Ramos (cell line): ENCODE data around the gene GLOD4.

Experiments used
- in situ Hi-C: fragments of 300-500 bp; cut with MboI; formaldehyde crosslinking; loops from one replicate; pipeline ENCODE4 v1.14.3; 2022; ENCODE audit warnings: low sequenced_read_pairs; ENCODE audit not compliant: unreplicated experiment

The GLOD4 gene

GRCh38 chr17:802901-803881 lies 21.1 kb upstream of the GLOD4 start:
- in situ Hi-C loops: no loop called here

DNA sequence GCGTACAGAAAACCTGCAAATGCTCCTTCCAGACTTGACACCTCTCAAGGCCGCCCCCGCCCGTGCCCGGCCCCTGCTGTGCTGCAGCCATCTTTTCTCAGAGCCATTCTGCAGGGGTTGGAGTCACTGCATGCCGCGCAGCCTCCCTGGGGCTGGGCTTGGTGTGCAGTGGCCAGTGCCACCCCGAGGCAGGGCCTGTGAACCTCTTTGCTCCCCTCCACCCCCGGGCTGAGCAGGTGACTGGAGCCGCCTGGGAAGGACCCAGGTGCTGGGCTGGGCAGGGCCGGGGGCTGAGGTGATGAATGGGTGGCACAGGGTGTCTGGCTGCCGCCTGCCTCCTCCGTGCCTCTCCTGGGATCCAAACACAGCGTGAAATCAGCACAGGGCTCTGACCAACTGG lies 20.4 kb upstream of the GLOD4 start:
- in situ Hi-C loops: no loop called here

DNA sequence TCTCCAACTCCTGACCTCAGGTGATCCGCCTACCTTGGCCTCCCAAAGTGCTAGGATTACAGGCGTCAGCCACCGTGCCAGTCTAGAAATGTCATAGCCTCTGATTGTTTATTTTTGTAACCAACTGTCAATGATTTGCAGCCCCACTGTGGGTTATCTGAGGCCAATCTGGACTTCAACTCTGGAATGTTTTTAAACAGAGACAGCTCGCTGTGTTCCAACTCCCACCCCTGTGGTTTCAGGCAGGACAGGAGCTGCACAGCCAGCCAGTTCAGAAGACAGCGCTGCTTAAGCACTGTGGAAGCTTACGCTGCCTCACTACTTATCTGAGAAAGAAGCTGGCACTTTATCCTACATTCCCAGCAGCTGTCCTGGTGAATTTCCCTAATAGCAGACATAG lies 19.6 kb upstream of the GLOD4 start:
- in situ Hi-C loops: no loop called here

DNA sequence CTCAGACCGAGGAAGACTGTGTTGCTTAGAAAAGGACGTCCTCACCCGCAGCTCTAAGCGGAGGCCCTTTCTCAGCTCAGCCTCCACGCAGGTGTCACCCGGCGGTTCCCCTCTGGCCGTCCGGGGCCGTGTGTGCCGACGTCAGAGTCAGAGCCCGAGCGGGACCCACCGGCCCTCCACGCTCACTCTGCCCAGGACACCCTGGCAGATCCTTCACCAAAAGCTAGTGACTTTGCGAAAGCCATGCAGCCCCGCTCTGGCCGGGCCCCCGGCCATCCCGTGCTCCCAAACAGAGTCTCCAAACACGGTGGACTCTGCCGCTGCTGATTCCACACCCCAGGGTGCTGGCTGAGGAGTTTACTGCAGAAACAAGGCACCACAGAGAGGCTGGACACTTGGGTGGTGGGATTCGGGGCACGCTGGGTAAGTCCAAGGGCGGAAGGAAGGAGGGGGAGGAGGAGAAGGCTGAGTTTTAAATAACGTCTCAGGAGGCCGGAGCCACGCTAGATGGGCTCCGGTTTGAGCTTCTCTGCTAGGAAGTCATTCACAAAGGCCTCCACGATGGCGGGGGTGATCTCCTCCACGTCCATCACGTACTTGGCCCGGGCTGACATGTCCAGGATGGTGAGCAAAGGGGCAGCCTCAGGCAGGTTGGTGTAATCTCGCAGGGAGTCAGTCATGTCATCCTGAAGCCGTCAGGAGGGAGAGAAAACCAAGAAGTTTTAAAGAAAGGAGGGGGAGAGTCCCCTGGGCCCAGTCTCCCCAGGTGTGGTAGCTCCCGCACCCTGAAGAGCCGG lies 18.6 kb upstream of the GLOD4 start:
- in situ Hi-C loops: no loop called here

GRCh38 chr17:799261-799660 lies 17.2 kb upstream of the GLOD4 start:
- in situ Hi-C loops: loop anchor here (10.0 kb wide), 1 partner anchor 196 kb away; the partner anchor contains the start of gene TIMM22

GRCh38 chr17:798246-798645 lies 16.2 kb upstream of the GLOD4 start:
- in situ Hi-C loops: loop anchor here (10.0 kb wide), 1 partner anchor 197 kb away; the partner anchor contains the start of gene TIMM22

GRCh38 chr17:797236-797840 lies 15.3 kb upstream of the GLOD4 start:
- in situ Hi-C loops: loop anchor here (10.0 kb wide), 1 partner anchor 197 kb away; the partner anchor contains the start of gene TIMM22

- in situ Hi-C loops: loop anchor here (10.0 kb wide), 1 partner anchor 198 kb away; the partner anchor contains the start of gene TIMM22
Observed at GRCh38 chr17:796609-797008, 14.5 kb upstream of the GLOD4 start.

GRCh38 chr17:795721-796120 lies 13.6 kb upstream of the GLOD4 start:
- in situ Hi-C loops: loop anchor here (10.0 kb wide), 1 partner anchor 199 kb away; the partner anchor contains the start of gene TIMM22

DNA sequence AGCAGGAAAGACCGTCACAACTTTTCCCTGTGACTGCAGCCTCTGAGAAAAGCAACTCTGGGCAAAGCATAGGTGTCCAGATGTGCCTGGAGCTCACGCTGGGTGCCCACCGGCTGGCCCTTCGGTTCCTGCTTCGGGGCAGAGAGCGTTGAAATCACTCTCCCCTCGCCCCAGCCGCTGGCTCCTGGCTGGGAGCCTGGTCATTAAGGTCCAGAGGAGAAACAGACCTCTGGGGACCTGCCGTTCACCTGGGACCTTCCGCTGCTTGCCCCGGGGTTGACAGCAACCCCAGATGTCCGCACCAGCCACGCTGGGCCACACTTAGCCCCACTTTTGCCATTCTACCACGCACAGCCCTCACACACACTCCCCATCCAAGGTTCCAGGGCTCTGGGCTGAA lies 13.2 kb upstream of the GLOD4 start:
- in situ Hi-C loops: loop anchor here (10.0 kb wide), 1 partner anchor 200 kb away; the partner anchor contains the start of gene TIMM22

GRCh38 chr17:794876-795275 lies 12.8 kb upstream of the GLOD4 start:
- in situ Hi-C loops: loop anchor here (10.0 kb wide), 1 partner anchor 200 kb away; the partner anchor contains the start of gene TIMM22

DNA sequence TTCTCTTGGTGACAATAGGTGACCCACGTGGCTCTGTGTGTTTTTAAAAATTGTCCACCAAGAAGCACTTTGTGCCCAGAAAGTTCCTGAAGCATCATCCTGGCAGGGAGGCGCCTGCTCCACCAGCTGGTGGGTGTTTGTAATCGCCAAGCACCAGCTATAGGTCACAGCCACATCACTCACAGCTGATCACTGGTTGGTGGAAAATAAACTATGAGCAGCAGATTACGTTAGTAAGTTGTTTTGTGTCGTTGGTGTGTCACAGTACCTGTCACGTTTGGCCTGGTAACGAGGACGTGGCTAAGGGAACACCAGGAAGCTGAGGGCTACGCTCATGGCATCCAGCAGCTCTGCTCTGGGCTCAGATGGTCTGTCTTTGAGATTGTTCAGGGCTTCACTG lies 10.2 kb upstream of the GLOD4 start:
- in situ Hi-C loops: loop anchor here (10.0 kb wide), 1 partner anchor 203 kb away; the partner anchor contains the start of gene TIMM22

DNA sequence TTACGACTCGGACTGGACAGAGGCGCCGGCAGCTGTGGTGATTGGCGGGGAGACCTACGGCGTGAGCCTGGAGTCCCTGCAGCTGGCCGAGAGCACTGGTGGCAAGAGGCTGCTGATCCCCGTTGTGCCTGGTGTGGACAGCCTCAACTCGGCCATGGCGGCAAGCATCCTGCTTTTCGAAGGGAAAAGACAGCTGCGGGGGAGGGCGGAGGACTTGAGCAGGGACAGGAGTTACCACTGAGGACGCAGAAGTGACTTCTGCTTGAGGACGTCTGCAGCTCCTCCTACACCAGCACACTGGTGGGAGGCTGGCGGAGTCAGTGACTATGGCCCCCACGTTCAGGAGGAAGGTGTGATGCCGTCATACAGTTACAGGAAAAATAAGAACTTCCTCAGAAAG lies 9.7 kb upstream of the GLOD4 start:
- in situ Hi-C loops: loop anchor here (10.0 kb wide), 1 partner anchor 203 kb away; the partner anchor contains the start of gene TIMM22

DNA sequence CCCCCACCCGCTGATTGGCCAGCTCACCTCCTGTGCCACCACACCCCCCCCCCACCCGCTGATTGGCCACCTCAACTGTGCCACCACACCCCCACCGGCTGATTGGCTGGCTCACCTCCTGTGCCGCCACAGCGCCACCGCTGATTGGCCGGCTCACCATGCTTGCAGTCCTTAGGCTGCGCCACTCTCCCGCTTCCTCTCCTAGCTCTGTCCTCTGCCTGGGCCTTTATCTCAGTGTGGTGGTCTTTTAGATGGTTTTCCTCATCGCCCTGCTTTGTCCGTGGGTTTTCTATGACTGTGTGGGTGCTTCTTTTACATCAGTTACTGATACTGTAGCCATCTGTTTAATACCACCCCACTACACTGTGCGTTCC lies 8.8 kb upstream of the GLOD4 start:
- in situ Hi-C loops: loop anchor here (10.0 kb wide), 1 partner anchor 204 kb away; the partner anchor contains the start of gene TIMM22

GRCh38 chr17:789931-790873 lies 8.1 kb upstream of the GLOD4 start:
- in situ Hi-C loops: loop anchor here (10.0 kb wide), 1 partner anchor 205 kb away; the partner anchor contains the start of gene TIMM22

- in situ Hi-C loops: no loop called here
Observed at GRCh38 chr17:789160-789840, 7.2 kb upstream of the GLOD4 start.

GRCh38 chr17:788551-788950 lies 6.5 kb upstream of the GLOD4 start:
- in situ Hi-C loops: no loop called here

DNA sequence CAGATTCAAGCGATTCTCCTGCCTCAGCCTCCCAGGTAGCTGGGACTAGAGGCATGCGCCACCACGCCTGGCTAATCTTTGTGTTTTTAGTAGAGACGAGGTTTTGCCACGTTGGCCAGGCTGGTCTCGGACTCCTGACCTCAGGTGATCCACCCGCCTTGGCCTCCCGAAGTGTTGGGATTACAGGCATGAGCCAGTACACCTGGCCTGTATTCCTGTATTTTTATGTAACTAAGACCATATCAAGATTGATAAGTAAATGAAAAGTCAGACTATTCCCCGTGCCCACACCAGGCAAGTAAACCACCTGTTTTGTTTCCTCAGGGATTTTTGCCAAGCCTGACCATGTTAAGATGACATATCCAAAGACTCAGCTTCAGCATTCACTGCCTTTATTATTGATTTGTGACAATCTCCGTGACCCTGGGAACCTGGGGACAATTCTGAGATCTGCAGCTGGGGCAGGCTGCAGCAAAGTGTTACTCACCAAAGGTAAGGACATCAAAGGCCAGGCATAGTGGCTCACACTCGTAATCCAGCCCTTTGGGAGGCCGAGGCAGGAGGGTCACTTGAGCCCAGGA lies 5.7 kb upstream of the GLOD4 start:
- in situ Hi-C loops: no loop called here
